GM19438 (cell line): Measurements from ENCODE around the gene ASGR2.

ENCODE experiments used
- ATAC-seq: cut with Tn5 transposase; IDR thresholded peaks from one replicate; pipeline ENCODE4 v1.9.1; 2021; ENCODE audit warnings: low read depth; ENCODE audit not compliant: unreplicated experiment

The ASGR2 gene

GRCh38 chr17:7068268-7068667 is 46.4 kb downstream of the ASGR2 start:
- no peak for ATAC-seq

GRCh38 chr17:7067198-7067597 is 47.4 kb downstream of the ASGR2 start:
- ATAC-seq, result no peak

- ATAC-seq, result no peak
Observed at GRCh38 chr17:7064261-7064660, 50.4 kb downstream of the ASGR2 start.

- no peak for ATAC-seq
Observed at GRCh38 chr17:7063518-7064094, 51.0 kb downstream of the ASGR2 start.

- ATAC-seq, result no peak
Observed at GRCh38 chr17:7060165-7060891, 54.3 kb downstream of the ASGR2 start.

GRCh38 chr17:7058831-7059447 is 55.7 kb downstream of the ASGR2 start:
- ATAC-seq, result no peak

- no peak for ATAC-seq
Observed at GRCh38 chr17:7056386-7056785, 58.2 kb downstream of the ASGR2 start.
